COLO668 (cell line): ENCODE measurements around the gene NARS2.
A peak's percentile ranks its signal among the peaks of the same experiment; 100 is the strongest.

Experiments used
- DNase-seq: peaks from one replicate; lab custom pipeline; 2025; ENCODE audit not compliant: unreplicated experiment; lab: John Stamatoyannopoulos, UW

NARS2 gene

GRCh38 chr11:78417175-78417887, 157.3 kb downstream of the NARS2 start, which contains the start of gene GAB2:
Gene GAB2, minus strand, starts transcription at chr11:78417820. Its CDS starts 100 bp downstream, at chr11:78417720.
- DNase-seq, result peak; percentile 66

- peak; percentile 82 for DNase-seq
Observed at GRCh38 chr11:78416285-78417174, 158.1 kb downstream of the NARS2 start.

GRCh38 chr11:78415338-78415737, 159.3 kb downstream of the NARS2 start:
- no peak for DNase-seq

GRCh38 chr11:78414321-78415051, 160.2 kb downstream of the NARS2 start:
- no peak for DNase-seq

GRCh38 chr11:78408619-78409018, 166.0 kb downstream of the NARS2 start:
- DNase-seq, result no peak

- no peak for DNase-seq
Observed at GRCh38 chr11:78406568-78407196, 168.0 kb downstream of the NARS2 start.

GRCh38 chr11:78405805-78406204, 168.9 kb downstream of the NARS2 start:
- DNase-seq, result no peak

GRCh38 chr11:78403781-78404180, 170.9 kb downstream of the NARS2 start:
- DNase-seq, result no peak

GRCh38 chr11:78402847-78403246, 171.8 kb downstream of the NARS2 start:
- DNase-seq, result no peak

- no peak for DNase-seq
Observed at GRCh38 chr11:78400702-78401101, 174.0 kb downstream of the NARS2 start.

GRCh38 chr11:78400116-78400515, 174.5 kb downstream of the NARS2 start:
- DNase-seq, result no peak

GRCh38 chr11:78399136-78399535, 175.5 kb downstream of the NARS2 start:
- DNase-seq, result no peak

- no peak for DNase-seq
Observed at GRCh38 chr11:78398715-78399114, 175.9 kb downstream of the NARS2 start.

GRCh38 chr11:78397398-78397797, 177.3 kb downstream of the NARS2 start:
- no peak for DNase-seq

- no peak for DNase-seq
Observed at GRCh38 chr11:78395597-78395996, 179.1 kb downstream of the NARS2 start.

GRCh38 chr11:78392854-78393253, 181.8 kb downstream of the NARS2 start:
- DNase-seq, result no peak

- DNase-seq, result no peak
Observed at GRCh38 chr11:78391424-78391823, 183.2 kb downstream of the NARS2 start.

- DNase-seq, result no peak
Observed at GRCh38 chr11:78390809-78391208, 183.9 kb downstream of the NARS2 start.

GRCh38 chr11:78386215-78386941, 188.3 kb downstream of the NARS2 start:
- DNase-seq, result no peak
